ENCODE measurements around the gene ANKRD61.
"Not testable (repeated sequence)": the region's sequence is repeated elsewhere in the genome, so short reads cannot be mapped to it uniquely, and the experiment has no call there.

Gene ANKRD61

DNA sequence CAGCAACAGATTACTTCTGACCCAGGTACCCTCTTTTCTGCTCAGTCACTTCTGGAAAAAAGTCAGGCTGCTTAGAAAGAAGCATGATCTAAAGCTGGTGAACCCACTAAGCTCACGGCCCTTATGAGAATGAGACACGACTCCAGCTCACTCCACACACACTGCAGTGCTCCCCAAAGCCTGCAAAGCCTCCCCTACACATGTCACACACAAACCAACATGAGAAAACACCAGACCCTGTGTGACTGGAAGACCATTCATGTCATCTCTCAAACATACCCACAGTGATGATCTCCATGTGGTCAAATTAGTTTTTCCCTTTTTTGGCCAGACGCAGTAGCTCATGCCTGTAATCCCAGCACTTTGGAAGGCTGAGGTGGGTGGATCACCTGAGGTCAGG is 391 bp downstream of the ANKRD61 start:
- no peak for DNase-seq (ENCODE audit: low read depth in 2 of 2)

DNA sequence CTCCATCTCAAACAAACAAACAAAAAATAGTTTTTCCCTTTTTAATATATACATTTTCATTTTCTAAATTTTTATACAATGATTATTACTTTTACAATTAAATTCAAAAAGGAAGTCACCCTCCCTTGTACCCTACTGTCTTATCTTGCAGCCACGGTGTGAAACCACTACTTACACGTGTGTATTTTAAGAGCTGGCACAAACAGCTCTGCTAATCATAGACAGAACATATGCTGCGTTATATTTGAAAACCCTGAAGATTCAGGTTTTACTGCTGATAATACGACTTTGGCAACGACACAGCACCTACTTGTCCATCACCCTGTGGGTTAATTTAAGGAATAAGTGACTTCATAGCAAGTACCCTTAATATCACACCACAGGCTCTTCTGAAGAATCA is 991 bp downstream of the ANKRD61 start:
- DNase-seq (ENCODE audit: low read depth in 2 of 2), result no peak

DNA sequence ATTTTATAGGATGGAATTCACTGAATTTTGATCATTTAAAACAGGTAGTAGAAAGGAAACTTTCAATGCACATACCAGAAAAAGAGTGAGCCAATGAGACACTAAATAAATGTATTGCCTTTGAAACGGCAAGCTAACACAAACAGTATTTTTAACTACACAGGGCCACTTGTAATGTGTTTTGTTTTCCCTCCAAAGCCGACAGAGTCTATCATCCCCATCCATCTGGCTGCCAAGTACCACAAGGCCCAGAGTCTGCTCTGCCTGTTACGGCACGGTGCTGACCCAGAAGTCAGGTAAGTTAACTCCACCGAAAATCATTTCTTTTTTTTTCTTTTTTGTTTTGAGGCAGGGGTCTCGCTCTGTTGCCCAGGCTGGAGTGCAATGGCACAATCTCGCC is 1.5 kb downstream of the ANKRD61 start:
- no peak for DNase-seq (ENCODE audit: low read depth in 2 of 2)

DNA sequence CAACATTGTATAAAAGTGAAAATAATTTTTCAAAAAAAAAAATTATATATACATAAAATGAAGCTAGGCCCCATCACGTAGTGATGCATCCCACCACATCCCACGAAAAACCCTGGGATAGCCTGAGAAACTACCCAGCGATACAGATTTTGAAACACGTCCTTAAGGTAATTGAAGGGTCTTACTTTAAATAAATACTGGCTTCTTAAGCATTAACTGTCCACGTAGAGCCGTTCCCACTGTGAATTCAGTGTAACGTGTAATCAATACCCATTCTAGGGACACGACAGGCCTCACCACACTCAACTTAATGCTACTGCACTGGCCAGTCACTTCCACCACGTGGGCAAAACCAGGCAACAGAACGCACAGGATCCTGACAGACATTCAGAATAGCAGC is 4.0 kb downstream of the ANKRD61 start:
- DNase-seq (ENCODE audit: low read depth in 2 of 2), result no peak

DNA sequence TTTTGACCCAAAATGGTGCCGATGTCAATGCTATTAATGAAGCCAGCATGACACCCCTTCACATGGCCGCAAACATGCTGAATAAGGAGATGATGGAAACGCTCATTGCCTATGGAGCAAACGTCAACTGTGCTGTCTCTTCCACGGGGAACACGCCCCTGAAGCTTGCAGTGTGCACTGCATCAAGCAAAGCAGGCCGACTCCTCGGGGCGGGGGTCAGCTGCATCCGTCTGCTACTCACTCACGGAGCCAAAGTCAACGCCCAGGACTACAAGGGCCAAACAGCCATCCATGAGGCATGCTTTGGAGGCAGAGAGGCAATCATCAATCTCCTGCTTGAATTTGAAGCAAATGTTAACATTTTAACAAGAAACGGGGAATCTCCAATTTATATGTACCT is 4.5 kb downstream of the ANKRD61 start:
- no peak for DNase-seq (ENCODE audit: low read depth in 2 of 2)

DNA sequence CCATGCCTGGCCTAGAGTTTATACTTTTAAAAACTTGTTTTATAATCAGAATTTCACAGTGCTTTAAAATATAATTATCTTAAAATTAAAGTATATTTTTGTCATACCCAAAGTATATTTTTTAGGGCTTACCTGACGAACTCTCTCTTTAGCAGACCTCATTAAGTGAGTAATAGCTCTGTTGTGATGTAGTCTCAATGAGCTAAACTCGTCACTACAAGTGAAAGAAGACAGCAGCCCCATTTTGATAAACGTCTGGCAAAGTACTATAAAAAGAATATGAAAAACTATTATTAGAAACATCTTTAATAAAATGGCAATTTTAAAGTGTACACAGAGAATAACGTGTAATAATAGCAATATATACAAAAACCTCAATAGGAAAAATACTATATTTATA is 18.6 kb downstream of the ANKRD61 start:
- DNase-seq (ENCODE audit: low read depth in 2 of 2), result no peak

DNA sequence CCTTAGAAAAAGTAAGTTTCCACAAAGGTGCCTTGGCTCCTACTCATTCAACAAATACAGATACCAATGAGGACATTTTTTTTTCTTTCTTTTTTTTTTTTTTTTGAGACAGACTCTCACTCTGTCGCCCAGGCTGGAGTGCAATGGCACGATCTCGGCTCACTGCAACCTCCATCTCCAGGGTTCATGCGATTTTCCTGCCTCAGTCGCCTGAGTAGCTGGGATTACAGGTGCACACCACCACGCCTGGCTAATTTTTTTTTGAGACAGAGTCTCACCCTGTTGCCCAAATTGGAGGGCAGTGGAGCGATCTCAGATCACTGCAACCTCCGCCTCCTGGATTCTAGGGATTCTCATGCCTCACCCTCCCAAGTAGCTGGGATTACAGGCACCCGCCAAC is 20.0 kb downstream of the ANKRD61 start:
- not testable (repeated sequence) for DNase-seq (ENCODE audit: low read depth in 2 of 2)

DNA sequence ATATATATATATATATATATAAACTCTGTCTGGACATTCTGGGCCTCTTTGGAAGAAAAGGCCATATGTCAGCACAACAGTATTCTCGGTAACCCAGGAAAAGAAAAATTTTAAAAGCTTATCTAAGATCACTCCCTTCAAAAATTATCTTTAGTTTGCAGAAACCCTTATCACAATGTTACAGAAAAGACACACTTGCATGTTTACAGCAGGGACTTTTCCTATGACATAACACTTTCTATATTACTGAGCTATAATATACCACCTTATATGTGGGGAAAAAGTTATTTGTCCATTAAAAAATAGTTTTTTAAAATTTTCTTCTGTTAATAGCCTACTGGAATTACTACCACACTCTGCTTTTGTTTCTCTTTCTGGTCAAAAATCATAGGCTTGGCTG is 25.4 kb downstream of the ANKRD61 start:
- DNase-seq (ENCODE audit: low read depth in 2 of 2), result no peak

DNA sequence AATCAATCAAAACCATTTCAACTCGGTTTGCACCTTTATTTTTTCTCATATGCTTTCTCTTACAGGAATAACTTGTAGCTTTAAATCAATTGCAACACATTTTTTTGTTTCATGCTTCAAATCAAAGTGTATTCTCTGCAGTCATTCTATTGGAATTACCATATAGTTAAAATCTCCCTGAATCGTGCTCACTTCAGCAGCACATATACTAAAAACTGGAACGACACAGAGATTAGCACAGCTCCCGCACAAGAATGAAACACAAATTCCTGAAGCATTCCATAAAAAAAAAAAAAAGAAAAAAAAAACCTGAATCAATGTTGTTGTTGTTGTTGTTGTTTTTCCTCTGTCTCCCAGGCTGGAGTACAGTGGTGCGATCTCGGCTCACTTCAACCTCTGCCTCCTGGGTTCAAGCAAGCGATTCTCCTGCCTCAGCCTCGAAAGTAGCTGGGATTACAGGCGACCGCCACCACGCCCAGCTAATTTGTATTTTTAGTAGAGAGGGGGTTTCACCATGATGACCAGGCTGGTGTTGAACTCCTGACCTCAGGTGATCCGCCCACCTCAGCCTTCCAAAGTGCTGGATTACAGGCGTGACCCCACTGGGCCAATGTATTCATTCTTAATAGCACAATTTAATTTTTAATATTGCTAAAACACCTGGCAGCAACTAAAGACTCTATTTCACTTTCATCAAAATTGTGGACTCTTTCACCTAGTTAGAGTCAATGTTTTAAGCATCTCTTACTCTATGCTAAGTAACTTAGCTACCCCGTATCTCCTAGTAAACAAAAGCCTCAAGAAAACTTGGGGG is 26.3 kb downstream of the ANKRD61 start:
- no peak for DNase-seq (ENCODE audit: low read depth in 2 of 2)

DNA sequence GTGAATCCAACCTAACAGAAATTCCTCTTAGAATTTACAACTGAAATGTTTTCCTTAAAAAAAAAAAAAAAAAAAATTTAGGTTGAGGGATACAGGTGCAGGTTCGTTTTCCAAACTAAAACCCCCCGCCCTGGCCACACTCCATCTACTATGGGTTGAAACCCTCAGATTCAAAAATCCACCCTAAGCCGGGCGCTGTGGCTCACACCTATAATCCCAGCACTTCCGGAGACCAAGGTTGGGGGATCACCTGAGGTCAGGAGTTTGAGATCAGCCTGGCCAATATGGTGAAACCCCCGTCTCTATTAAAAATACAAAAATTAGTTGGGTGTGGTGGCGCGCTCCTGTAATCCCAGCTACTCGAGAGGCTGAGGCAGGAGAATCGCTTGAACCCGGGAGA is 28.8 kb downstream of the ANKRD61 start:
- not testable (repeated sequence) for DNase-seq (ENCODE audit: low read depth in 2 of 2)

DNA sequence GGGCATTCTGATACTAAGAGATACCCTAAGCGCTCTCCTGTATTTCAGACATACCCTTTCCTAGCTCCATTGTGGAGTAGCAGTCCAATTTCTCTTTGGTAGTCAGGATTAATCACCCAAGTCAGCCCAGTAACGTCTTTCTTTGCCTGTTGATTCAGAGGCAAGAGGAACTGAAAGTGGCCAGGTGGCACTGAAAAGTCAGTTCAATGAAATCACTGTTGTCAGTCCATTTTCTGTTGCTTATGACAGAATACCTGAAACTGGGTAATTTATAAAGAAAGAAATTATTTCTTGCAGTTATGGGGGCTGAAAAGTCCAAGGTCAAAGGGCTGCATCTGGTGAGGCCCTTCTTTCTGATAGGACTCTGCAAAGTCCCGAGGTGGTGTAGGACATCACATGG is 40.2 kb downstream of the ANKRD61 start:
- DNase-seq (ENCODE audit: low read depth in 2 of 2), result no peak

DNA sequence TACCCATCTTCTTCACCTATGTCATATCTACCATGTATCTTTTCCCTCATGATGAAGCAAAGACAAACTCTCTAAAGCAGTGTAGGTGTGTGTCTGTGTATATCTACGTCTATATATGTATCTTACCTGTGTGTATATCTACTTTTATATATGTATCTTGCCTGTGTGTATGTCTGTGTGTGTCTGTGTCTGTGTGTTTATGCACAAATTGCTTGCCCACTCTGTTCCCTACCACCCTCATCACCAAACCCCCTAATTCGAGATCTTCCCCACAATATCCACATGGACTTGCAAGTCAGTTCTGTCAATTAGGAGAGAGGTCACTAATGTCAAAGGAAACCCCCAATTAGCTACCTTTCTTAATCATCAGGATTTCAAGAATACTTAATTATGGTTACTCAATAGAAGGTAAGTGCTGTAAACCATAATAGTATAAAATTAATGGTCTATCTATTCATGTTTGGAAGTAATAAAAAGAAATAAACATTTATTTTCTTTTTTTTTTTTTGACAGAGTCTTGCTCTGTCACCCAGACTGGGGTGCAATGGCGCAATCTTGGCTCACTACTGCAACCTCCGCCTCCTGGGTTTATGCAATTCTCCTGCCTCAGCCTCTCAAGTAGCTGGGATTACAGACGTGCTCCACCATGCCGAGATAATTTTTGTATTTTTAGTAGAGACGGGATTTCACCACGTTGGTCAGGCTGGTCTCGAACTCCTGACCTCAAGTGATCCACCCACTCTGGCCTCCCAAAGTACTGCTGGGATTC is 43.6 kb downstream of the ANKRD61 start:
- no peak for DNase-seq (ENCODE audit: low read depth in 2 of 2)

DNA sequence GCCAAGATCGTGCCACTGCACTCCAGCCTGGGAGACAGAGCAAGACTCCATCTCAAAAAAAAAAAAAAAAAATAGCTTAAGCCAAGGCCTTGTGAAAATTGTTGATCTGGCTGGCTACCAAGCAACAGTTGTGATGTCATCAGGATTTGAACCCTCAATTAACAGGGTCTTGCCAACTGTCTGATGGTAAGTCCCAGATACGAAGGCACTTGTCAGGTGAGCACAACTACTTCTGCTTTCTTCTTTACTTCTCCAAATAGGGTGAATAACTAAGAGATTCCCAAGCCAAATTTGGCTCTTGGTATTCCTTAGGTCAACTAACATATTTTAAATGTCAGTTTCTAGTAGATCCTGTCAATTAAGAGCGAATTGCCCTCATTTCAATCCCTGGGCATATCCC is 47.4 kb downstream of the ANKRD61 start:
- no peak for DNase-seq (ENCODE audit: low read depth in 2 of 2)

DNA sequence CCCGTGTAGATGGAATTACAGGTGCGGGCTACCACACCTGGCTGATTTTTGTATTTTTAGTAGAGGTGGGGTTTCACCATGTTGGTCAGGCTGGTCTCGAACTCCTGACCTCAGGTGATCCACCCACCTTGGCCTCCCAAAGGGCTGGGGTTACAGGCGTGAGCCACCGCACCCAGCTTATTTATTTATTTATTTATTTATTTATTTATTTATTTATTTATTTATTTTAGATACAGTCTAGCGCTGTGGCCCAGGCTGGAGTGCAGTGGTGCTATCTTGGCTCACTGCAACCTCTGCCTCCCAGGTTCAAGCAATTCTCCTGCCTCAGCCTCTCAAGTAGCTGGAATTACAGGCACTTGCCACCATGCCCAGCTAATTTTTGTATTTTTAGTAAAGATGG is 51.9 kb downstream of the ANKRD61 start:
- DNase-seq (ENCODE audit: low read depth in 2 of 2), result not testable (repeated sequence)
